ENCODE measurements around the gene SLC17A6.

DNA sequence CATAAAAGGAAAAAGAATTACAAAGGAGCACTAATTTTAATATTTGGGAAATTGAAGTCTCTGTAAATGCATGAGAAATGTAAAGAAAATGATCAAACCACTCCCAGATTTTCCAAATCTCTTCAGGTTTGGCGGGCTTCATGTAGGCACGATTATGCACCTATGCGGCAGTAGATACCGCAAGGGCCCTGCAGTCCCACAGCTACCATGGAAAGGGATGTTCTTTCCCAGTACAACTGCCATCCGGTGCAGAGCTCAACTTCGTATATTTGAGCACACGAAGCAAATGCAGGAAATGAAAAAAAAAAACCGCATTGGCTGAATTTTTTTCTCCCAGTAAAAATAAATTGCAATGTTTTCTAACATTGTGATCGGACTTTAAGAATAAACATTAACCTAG is 1.4 kb downstream of the SLC17A6 start:
- TF ChIP-seq, protein P1, sequence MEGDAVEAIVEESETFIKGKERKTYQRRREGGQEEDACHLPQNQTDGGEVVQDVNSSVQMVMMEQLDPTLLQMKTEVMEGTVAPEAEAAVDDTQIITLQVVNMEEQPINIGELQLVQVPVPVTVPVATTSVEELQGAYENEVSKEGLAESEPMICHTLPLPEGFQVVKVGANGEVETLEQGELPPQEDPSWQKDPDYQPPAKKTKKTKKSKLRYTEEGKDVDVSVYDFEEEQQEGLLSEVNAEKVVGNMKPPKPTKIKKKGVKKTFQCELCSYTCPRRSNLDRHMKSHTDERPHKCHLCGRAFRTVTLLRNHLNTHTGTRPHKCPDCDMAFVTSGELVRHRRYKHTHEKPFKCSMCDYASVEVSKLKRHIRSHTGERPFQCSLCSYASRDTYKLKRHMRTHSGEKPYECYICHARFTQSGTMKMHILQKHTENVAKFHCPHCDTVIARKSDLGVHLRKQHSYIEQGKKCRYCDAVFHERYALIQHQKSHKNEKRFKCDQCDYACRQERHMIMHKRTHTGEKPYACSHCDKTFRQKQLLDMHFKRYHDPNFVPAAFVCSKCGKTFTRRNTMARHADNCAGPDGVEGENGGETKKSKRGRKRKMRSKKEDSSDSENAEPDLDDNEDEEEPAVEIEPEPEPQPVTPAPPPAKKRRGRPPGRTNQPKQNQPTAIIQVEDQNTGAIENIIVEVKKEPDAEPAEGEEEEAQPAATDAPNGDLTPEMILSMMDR (IDR thresholded peaks at IDR 0.05 in 2 of 3, conservative IDR thresholded peaks at IDR 0.05 in 1 of 3; ENCODE audit: borderline replicate concordance in 1 of 3, insufficient read depth in 1 of 3, low read depth in 2 of 3, low read length in 2 of 3), result no peak
- TF ChIP-seq, protein P2, sequence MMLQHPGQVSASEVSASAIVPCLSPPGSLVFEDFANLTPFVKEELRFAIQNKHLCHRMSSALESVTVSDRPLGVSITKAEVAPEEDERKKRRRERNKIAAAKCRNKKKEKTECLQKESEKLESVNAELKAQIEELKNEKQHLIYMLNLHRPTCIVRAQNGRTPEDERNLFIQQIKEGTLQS (IDR thresholded peaks at IDR 0.05), result no peak
- TF ChIP-seq, protein P3, sequence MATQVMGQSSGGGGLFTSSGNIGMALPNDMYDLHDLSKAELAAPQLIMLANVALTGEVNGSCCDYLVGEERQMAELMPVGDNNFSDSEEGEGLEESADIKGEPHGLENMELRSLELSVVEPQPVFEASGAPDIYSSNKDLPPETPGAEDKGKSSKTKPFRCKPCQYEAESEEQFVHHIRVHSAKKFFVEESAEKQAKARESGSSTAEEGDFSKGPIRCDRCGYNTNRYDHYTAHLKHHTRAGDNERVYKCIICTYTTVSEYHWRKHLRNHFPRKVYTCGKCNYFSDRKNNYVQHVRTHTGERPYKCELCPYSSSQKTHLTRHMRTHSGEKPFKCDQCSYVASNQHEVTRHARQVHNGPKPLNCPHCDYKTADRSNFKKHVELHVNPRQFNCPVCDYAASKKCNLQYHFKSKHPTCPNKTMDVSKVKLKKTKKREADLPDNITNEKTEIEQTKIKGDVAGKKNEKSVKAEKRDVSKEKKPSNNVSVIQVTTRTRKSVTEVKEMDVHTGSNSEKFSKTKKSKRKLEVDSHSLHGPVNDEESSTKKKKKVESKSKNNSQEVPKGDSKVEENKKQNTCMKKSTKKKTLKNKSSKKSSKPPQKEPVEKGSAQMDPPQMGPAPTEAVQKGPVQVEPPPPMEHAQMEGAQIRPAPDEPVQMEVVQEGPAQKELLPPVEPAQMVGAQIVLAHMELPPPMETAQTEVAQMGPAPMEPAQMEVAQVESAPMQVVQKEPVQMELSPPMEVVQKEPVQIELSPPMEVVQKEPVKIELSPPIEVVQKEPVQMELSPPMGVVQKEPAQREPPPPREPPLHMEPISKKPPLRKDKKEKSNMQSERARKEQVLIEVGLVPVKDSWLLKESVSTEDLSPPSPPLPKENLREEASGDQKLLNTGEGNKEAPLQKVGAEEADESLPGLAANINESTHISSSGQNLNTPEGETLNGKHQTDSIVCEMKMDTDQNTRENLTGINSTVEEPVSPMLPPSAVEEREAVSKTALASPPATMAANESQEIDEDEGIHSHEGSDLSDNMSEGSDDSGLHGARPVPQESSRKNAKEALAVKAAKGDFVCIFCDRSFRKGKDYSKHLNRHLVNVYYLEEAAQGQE (IDR thresholded peaks at IDR 0.05; ENCODE audit: low read depth), result no peak
- TF ChIP-seq POLR2AphosphoS5 (IDR thresholded peaks at IDR 0.05; ENCODE audit: low read depth, low read length) (no peak), POLR2A (IDR thresholded peaks at IDR 0.05; ENCODE audit: borderline replicate concordance, extremely low read depth, insufficient read depth, insufficient read length) (no peak), EGR1 (IDR thresholded peaks at IDR 0.05; ENCODE audit: low read depth) (no peak), SIN3A (IDR thresholded peaks at IDR 0.05; ENCODE audit: low read depth) (no peak), CEBPB (IDR thresholded peaks at IDR 0.05; ENCODE audit: low read depth) (no peak)
- TF ChIP-seq, protein P4, sequence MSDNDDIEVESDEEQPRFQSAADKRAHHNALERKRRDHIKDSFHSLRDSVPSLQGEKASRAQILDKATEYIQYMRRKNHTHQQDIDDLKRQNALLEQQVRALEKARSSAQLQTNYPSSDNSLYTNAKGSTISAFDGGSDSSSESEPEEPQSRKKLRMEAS (IDR thresholded peaks at IDR 0.05), result no peak

Data from HCT116 (cell line).